GM23338 (cell line): Measurements from ENCODE around the gene ALKBH1. TPM values are rescaled to one million over a fixed set of nuclear protein-coding genes. Genes with fewer than 3 reads are reported as not detected.

Source experiments
- polyA plus RNA-seq: library from polyadenylated mRNA; unstranded; fragments of >200 nt; fragmentation: Nextera tagmentation; extraction: Ambion mirVana; gene quantifications from 2 replicates; pipeline ENCODE4 v1.2.1, GENCODE V29; 2016
- small RNA-seq: library from RNA; depleted of rRNA; stranded (forward); fragments of <200 nt; gene quantifications from one replicate; pipeline ENCODE3, GENCODE V24; 2014; ENCODE audit warnings: low replicate concordance
- total RNA-seq: library from RNA; depleted of rRNA; stranded (reverse); fragments of >200 nt; shearing (Covaris generic); gene quantifications from 2 replicates; pipeline ENCODE4 v1.2.3, GENCODE V29; 2014; rRNA removed

Gene ALKBH1
- total and polyA plus RNA-seq, 2 experiments from 2014 or later, result 13.0 to 22.2 TPM

Small RNA genes lying within 50 kb of the gene (small RNA-seq; reads per million reads assigned to genes)
- not detected for gene COX6CP11

Other genes with a start within 250 kb of the ALKBH1 start
- 175 and 177 TPM in 2 replicates for gene AHSA1, start 249.9 kb downstream of the ALKBH1 start, total RNA-seq
- gene AHSA1, start 249.9 kb downstream of the ALKBH1 start, polyA plus RNA-seq, result 213 TPM in 2 replicates
- gene ISM2, start 209.2 kb downstream of the ALKBH1 start, total RNA-seq, result 0.69 and 2.7 TPM in 2 replicates
- gene ISM2, start 209.2 kb downstream of the ALKBH1 start, polyA plus RNA-seq, result 0.45 and 1.3 TPM in 2 replicates
- 35.8 and 38.9 TPM in 2 replicates for gene SPTLC2, start 91.4 kb downstream of the ALKBH1 start, total RNA-seq
- gene SPTLC2, start 91.4 kb downstream of the ALKBH1 start, polyA plus RNA-seq, result 18.0 and 22.3 TPM in 2 replicates
- gene SLIRP, start 80 bp upstream of the ALKBH1 start, total RNA-seq, result 240 and 388 TPM in 2 replicates
- gene SLIRP, start 80 bp upstream of the ALKBH1 start, polyA plus RNA-seq, result 2,291 and 2,492 TPM in 2 replicates
- gene SNW1, start 53.1 kb upstream of the ALKBH1 start, total RNA-seq, result 58.9 and 60.5 TPM in 2 replicates
- 127 and 129 TPM in 2 replicates for gene SNW1, start 53.1 kb upstream of the ALKBH1 start, polyA plus RNA-seq
- 8.5 and 11.2 TPM in 2 replicates for gene ADCK1, start 92.1 kb upstream of the ALKBH1 start, total RNA-seq
- gene ADCK1, start 92.1 kb upstream of the ALKBH1 start, polyA plus RNA-seq, result 5.2 and 6.7 TPM in 2 replicates